Measurements from ENCODE around the gene KCNIP3.
A peak's percentile ranks its signal among the peaks of the same experiment; 100 is the strongest.

Gene KCNIP3

DNA sequence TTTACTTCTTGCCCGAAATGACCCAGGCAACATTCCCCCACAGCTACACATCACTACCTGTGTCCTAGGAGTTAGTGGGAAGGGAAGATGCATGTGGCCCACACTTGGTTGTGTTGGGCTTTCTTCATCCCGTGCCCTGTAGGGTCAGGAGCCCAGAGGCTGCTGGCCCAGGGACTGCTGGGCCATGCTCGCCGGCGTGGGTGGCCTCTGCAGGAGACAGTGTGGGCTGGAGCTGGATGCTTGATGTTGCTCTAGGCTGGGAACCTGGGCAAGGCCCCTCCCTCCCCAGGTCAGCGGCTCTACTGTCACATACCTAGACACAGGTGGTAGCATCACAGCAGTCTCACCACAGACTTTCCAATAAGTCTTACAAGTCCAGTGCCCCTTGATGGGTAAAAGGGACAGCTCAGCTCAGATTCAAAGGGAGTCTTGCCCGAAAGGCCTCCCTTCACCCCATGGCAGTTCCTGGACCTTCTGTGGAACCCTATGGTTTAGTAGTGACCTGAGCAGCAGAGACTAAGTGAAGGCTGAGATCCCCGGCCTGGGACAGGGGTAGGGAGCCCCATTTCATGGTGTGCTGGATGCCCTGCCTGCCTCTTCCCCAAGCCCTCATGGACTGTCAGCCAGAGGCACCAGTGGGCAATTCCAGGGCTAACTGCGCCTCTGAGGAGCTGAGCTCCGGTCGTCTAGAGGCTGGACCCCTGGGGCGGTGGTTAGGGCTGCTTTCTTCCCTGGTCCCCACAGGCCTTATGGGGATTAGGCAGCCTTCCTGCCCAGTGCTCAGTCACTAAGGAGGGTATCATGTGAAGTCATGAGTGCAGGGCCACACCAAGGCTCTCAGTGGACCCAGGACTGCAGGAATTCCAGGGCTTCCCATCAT is 59.9 kb downstream of the KCNIP3 start:
- TF ChIP-seq, protein P1, sequence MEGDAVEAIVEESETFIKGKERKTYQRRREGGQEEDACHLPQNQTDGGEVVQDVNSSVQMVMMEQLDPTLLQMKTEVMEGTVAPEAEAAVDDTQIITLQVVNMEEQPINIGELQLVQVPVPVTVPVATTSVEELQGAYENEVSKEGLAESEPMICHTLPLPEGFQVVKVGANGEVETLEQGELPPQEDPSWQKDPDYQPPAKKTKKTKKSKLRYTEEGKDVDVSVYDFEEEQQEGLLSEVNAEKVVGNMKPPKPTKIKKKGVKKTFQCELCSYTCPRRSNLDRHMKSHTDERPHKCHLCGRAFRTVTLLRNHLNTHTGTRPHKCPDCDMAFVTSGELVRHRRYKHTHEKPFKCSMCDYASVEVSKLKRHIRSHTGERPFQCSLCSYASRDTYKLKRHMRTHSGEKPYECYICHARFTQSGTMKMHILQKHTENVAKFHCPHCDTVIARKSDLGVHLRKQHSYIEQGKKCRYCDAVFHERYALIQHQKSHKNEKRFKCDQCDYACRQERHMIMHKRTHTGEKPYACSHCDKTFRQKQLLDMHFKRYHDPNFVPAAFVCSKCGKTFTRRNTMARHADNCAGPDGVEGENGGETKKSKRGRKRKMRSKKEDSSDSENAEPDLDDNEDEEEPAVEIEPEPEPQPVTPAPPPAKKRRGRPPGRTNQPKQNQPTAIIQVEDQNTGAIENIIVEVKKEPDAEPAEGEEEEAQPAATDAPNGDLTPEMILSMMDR (IDR thresholded peaks at IDR 0.05; ENCODE audit: low read length, missing control alignments), result no peak
- no peak overlapping the region for H3K4me3 ChIP-seq (replicated peaks; ENCODE audit: low read depth, low read length)
- DNase-seq (ENCODE audit: low read depth), result no peak

DNA sequence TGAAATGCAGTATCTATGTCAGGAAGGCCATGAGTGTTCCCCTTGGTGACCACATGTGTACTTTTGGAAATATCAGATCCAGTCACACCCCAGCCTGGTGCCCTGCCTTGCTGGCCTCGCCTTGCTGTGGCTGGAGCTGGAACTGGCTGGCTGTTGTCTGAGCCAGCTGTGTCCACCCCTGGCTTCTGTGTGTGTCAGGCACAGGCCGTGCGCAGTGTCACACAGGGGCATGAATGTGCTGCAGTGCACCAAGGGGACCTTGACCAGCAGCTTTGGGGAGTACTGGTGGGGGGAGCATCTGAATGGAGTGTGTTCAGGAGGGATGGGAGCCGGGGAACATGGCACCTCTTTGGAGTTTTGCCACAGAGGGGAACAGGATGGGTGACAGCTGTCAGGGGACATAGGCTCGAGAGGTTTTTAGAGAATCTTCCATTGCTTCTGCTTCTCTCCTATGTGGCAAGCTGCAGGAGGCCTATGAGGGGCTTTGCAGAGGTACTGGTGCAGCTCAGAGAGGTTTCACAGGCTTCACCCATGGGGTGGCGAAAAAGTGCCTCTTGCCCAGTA is 60.7 kb downstream of the KCNIP3 start:
- no peak for DNase-seq (ENCODE audit: low read depth)
- TF ChIP-seq, protein P1 (IDR thresholded peaks at IDR 0.05; ENCODE audit: low read length, missing control alignments), result no peak

DNA sequence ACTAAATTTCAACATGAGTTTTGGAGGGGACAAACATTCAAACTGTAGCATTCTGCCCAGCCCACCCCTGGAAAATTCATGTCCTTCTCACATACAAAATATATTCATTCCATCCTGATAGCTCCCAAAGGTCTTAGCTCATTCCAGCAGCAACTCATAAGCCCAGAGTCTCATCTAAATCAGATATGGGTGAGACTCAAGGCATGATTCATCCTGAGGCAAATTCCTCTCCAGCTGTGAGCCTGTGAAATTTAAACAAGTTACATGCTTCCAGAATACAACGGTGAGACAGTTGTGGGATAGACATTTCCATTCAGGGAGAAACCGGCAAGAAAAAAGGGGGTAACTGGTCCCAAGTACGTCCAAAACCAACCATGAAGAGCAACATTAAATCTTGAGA is 61.9 kb downstream of the KCNIP3 start:
- TF ChIP-seq, protein P1 (IDR thresholded peaks at IDR 0.05; ENCODE audit: low read length, missing control alignments), result no peak
- no peak overlapping the region for H3K4me3 ChIP-seq (replicated peaks; ENCODE audit: low read depth, low read length)
- DNase-seq (ENCODE audit: low read depth), result peak; percentile 52

More for the DNA sequence above, 60.7 kb downstream of the KCNIP3 start:
- no peak overlapping the region for H3K4me3 ChIP-seq (replicated peaks; ENCODE audit: low read depth, low read length)

DNA sequence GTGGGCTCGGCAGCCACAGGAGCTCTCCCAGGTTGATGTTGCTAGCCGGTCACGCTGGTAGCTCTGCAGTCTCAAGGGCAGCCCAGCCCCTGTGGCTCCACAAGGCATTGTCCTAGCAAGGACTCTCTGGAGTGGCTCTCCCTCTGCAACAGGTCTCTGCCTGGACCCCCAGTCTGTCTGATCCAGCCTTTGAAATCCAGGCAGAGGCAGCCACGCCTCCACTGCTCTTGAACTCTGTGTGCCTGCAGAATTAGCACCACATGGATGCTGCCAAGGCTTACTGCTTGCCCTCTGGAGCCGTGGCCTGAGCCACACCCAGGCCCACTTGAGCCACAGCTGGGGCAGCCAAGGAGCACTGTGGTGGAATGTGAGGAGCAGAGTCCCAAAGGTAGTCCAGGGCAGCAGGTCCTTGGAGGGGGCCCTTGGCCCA is 62.4 kb downstream of the KCNIP3 start:
- TF ChIP-seq, protein P1 (IDR thresholded peaks at IDR 0.05; ENCODE audit: low read length, missing control alignments), result no peak
- no peak overlapping the region for H3K4me3 ChIP-seq (replicated peaks; ENCODE audit: low read depth, low read length)
- no peak for DNase-seq (ENCODE audit: low read depth)

DNA sequence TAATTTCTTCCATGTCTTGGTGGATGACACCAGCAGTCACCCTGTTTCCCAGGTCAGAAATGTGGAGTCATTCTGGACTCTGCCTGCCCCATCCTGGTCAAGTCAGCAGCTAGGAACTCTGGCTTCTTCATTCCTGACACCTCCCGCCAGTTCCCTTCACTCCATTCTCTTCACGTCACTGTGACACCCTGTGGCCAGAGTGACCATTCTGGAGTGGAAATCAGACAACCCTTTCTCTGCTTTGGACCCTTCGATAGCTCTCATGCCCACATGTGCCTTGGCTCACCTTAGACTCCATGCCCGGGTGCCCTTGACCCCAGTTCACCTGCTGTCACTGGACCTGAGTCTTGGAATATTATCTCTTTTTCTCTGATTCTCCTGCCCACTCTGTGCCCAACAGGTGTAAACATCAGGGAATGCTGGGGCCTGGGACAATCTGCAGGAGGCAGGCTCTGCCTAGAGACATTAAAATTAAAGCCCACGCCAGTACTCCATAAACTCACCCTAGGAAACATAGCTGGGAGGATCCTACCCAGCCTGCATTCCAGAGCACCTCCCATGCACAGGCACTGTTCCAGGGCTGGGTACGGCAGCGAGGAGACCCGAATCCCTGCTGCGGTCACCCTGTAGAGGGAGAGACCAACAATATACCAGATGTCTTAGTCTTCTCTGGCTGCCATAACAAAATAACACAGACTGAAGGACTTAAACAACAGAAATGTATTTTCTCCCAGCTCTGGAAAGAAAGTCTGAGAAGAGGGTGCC is 64.3 kb downstream of the KCNIP3 start:
- no peak overlapping the region for H3K4me3 ChIP-seq (replicated peaks; ENCODE audit: low read depth, low read length)
- no peak for DNase-seq (ENCODE audit: low read depth)
- TF ChIP-seq, protein P1 (IDR thresholded peaks at IDR 0.05; ENCODE audit: low read length, missing control alignments), result no peak

DNA sequence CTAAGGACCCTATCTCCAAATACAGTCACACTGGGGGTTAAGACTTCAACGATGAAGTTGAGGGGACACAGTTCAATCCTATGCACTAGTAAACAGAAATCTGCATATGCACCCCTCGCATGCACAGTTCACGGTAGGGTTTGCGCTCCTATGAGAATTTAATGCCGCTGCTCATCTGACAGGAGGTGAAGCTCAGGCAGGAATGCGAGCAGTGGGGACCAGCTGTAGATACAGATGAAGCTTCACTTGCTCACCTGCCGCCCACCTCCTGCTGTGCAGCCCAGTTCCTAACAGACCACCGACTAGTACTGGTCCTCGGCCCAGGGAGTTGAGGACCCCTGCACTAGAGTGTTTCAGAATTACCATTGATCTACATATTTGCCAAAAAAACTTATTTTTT is 65.3 kb downstream of the KCNIP3 start:
- TF ChIP-seq, protein P1 (IDR thresholded peaks at IDR 0.05; ENCODE audit: low read length, missing control alignments), result no peak

More for the DNA sequence above, 65.3 kb downstream of the KCNIP3 start:
- no peak overlapping the region for H3K4me3 ChIP-seq (replicated peaks; ENCODE audit: low read depth, low read length)
- no peak for DNase-seq (ENCODE audit: low read depth)
